ENCODE results near the gene ARFGAP3. TPM values are rescaled to one million over a fixed set of nuclear protein-coding genes. Genes with fewer than 3 reads are reported as not detected.

ARFGAP3 gene
- total RNA-seq, 1 experiment from 2014 or later: 15.0 TPM

DNA sequence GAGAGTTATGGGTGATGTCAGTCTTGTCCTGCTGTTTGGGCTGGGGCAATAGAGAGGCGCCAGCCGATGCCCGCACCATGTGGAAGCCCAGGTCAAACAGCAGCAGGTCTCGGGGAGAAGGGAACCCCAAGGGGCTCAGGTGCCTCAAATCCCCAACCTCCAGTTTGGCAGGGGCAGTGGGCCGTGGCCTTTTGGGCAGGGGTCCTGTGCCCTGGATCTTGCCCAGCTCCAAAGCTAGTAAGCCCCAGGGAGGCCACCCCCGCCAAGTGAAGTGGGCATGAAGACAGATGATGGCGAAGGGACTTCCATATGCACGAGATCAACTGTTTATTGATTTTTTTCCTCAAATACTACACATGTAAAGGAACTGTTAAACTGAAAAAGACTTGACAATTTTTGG lies 12.4 kb upstream of the ARFGAP3 start:
- no peak overlapping the region for H2BK5ac ChIP-seq (ENCODE audit: insufficient read length, low read length)
- H3K9me3 ChIP-seq (ENCODE audit: control insufficient read depth, low read depth, low read length): no peaks in the 10 kb centered on the region
- no peak overlapping the region for H2AFZ ChIP-seq (ENCODE audit: low read length)
- H3K27me3 ChIP-seq (ENCODE audit: insufficient read depth, low read length): no peaks in the 10 kb centered on the region
- no peak overlapping the region for H4K5ac ChIP-seq (ENCODE audit: insufficient read length, low read depth, low read length)
- no peaks in the 10 kb centered on the region for H3K27me3 Mint-ChIP-seq (ENCODE audit: low read depth)
- peaks cover 7 to 34% (median 32%) of the 10 kb centered on the region in 3 experiments; a peak in 5 of 7 replicates for H3K36me3 Mint-ChIP-seq (ENCODE audit: insufficient read depth in 1 of 3, low read depth in 3 of 3)
- H3K9me3 Mint-ChIP-seq: no peaks in the 10 kb centered on the region
- no peak for DNase-seq
- WGBS (ENCODE audit: extremely low coverage, insufficient read length, low lambda C conversion rate): no CpG with 5 or more reads among the region's 8 CpGs
- no peak overlapping the region for H3K14ac ChIP-seq (ENCODE audit: insufficient read depth, low read length)
- H3K4me1 Mint-ChIP-seq: peaks cover 3 to 7% of the 10 kb centered on the region in 2 experiments; a peak in 2 of 4 replicates
- no peak overlapping the region for H2AK5ac ChIP-seq (ENCODE audit: insufficient read length, low read length)
- no peak overlapping the region for H3K9ac ChIP-seq (ENCODE audit: extremely low read depth, insufficient read length, low read length)
- H3K79me2 ChIP-seq (ENCODE audit: insufficient read depth, low read length): no peaks in the 10 kb centered on the region
- no peak overlapping the region for H3K27ac ChIP-seq (ENCODE audit: insufficient read length, low read depth, low read length)
- no peak overlapping the region for H3K27ac Mint-ChIP-seq
- no peak overlapping the region for H3K4me2 ChIP-seq (ENCODE audit: insufficient read depth, insufficient read length, low read length)
- no peak overlapping the region for H4K8ac ChIP-seq (replicated peaks; ENCODE audit: insufficient read length, low read depth, low read length)
- no peak overlapping the region for H3K18ac ChIP-seq (ENCODE audit: insufficient read length, low read depth, low read length)
- no peak overlapping the region for H3K56ac ChIP-seq (ENCODE audit: insufficient read length, low read depth, low read length)
- no peaks in the 10 kb centered on the region for H3K23me2 ChIP-seq (ENCODE audit: insufficient read length, low read depth, low read length, poor library complexity, severe bottlenecking)
- H3K4me3 Mint-ChIP-seq: no peak overlapping the region
- no peaks in the 10 kb centered on the region for H4K20me1 ChIP-seq (ENCODE audit: control insufficient read depth, insufficient read depth, insufficient read length)
- H3K79me1 ChIP-seq (ENCODE audit: insufficient read depth, low read depth, low read length, poor library complexity, severe bottlenecking): no peaks in the 10 kb centered on the region
- H2BK12ac ChIP-seq (ENCODE audit: insufficient read length, low read depth, low read length): no peak overlapping the region
- H2BK20ac ChIP-seq (ENCODE audit: low read depth, low read length, poor library complexity, severe bottlenecking): no peak overlapping the region
- no peaks in the 10 kb centered on the region for H3K4me1 ChIP-seq (ENCODE audit: insufficient read depth, low read length)
- TF ChIP-seq, protein P1, sequence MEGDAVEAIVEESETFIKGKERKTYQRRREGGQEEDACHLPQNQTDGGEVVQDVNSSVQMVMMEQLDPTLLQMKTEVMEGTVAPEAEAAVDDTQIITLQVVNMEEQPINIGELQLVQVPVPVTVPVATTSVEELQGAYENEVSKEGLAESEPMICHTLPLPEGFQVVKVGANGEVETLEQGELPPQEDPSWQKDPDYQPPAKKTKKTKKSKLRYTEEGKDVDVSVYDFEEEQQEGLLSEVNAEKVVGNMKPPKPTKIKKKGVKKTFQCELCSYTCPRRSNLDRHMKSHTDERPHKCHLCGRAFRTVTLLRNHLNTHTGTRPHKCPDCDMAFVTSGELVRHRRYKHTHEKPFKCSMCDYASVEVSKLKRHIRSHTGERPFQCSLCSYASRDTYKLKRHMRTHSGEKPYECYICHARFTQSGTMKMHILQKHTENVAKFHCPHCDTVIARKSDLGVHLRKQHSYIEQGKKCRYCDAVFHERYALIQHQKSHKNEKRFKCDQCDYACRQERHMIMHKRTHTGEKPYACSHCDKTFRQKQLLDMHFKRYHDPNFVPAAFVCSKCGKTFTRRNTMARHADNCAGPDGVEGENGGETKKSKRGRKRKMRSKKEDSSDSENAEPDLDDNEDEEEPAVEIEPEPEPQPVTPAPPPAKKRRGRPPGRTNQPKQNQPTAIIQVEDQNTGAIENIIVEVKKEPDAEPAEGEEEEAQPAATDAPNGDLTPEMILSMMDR (conservative IDR thresholded peaks at IDR 0.05): no peak
- no peak overlapping the region for H2BK120ac ChIP-seq (ENCODE audit: low read depth, low read length, poor library complexity, severe bottlenecking)
- H4K91ac ChIP-seq (ENCODE audit: insufficient read length, low read depth, low read length): no peak overlapping the region
- no peak overlapping the region for H3T11ph ChIP-seq (ENCODE audit: low read length)
- no peak overlapping the region for H2BK15ac ChIP-seq (ENCODE audit: low read depth, low read length)
- H3K23ac ChIP-seq (ENCODE audit: insufficient read length, low read depth, low read length): no peak overlapping the region
- H3K4ac ChIP-seq (ENCODE audit: low read depth, low read length): no peak overlapping the region

Data from H9 (cell line).